ENCODE results near the gene DGKI.

- TF ChIP-seq CTCF (conservative IDR thresholded peaks at IDR 0.05) = no peak
- no peak for TF ChIP-seq EZH2 (IDR thresholded peaks at IDR 0.05; ENCODE audit: low read depth)
Observed at GRCh38 chr7:137873524-137873923, 26.8 kb upstream of the DGKI start.
